H1 (cell line): ENCODE measurements around the gene PGAM2. TPM values are rescaled to one million over a fixed set of nuclear protein-coding genes. Genes with fewer than 3 reads are reported as not detected.

ENCODE experiments used
- CTCF ChIA-PET: fragments of 300-600 bp; sonication (Branson Sonifier 250); formaldehyde crosslinking; loops from one replicate; lab custom pipeline; 2021; ENCODE audit not compliant: partially characterized antibody; lab: Charles Lee
- POLR2A ChIA-PET: fragments of 300-600 bp; sonication (Branson Sonifier 250); formaldehyde crosslinking; loops from one replicate; lab custom pipeline; 2021; ENCODE audit warnings: inconsistent platforms; ENCODE audit not compliant: partially characterized antibody; lab: Charles Lee
- DNase-seq, 2 experiments: peaks; one replicate each; pipeline versions ENCODE4 v3.0.0 to v3.0.0-alpha.2; 2010 to 2022; ENCODE audit warnings: low spot score in 2 of 2, low read depth in 1 of 2, mixed read lengths in 1 of 2
- FAIRE-seq: peaks from 2 replicates; lab custom pipeline; 2011; peaks lifted over from hg19 to GRCh38; lab: Jason Lieb, UNC
- H2AFZ ChIP-seq: 2 replicates; pipeline ENCODE4 v1.8.1; 2012; ENCODE audit warnings: low read length, inconsistent platforms
- H2AK5ac ChIP-seq: 2 replicates; pipeline ENCODE4 v1.6.1; 2013; ENCODE audit warnings: low read depth, low read length
- H2BK120ac ChIP-seq: replicated peaks from 2 replicates; pipeline ENCODE3; 2013; ENCODE audit warnings: low read depth, low read length, inconsistent platforms
- H2BK12ac ChIP-seq: 2 replicates; pipeline ENCODE4 v1.6.1; 2013; ENCODE audit warnings: low read depth, low read length
- H2BK15ac ChIP-seq: 2 replicates; pipeline ENCODE4 v1.6.1; 2013; ENCODE audit warnings: low read length
- H2BK20ac ChIP-seq: 2 replicates; pipeline ENCODE4 v1.6.1; 2013; ENCODE audit warnings: low read length
- H2BK5ac ChIP-seq: 2 replicates; pipeline ENCODE4 v1.6.1; 2013; ENCODE audit warnings: low read depth, low read length
- H3K14ac ChIP-seq: 2 replicates; pipeline ENCODE4 v1.6.1; 2013; ENCODE audit warnings: inconsistent platforms; ENCODE audit not compliant: insufficient read length
- H3K18ac ChIP-seq: 2 replicates; pipeline ENCODE4 v1.6.1; 2013; ENCODE audit warnings: low read length; ENCODE audit errors: extremely low read depth
- H3K23ac ChIP-seq: 2 replicates; pipeline ENCODE4 v1.6.1; 2013; ENCODE audit warnings: inconsistent platforms; ENCODE audit not compliant: insufficient read length
- H3K23me2 ChIP-seq: 2 replicates; pipeline ENCODE4 v1.6.1; 2013; ENCODE audit warnings: low read depth, low read length
- H3K27ac ChIP-seq: 2 replicates; pipeline ENCODE4 v1.6.1; 2011; ENCODE audit warnings: low read depth, low read length, inconsistent platforms
- H3K27me3 ChIP-seq, 4 experiments: replicated peaks in 1 of 4; 1 replicate in 1 of 4; 2 replicates in 3 of 4; pipeline versions ENCODE4 v1.6.1 to v1.8.1; 2011 to 2013; ENCODE audit warnings: low read length in 3 of 4, mild to moderate bottlenecking in 3 of 4, inconsistent platforms in 2 of 4, mixed read lengths in 2 of 4, moderate library complexity in 1 of 4; ENCODE audit not compliant: control insufficient read depth in 3 of 4, insufficient read depth in 3 of 4; ENCODE audit errors: extremely low read depth in 1 of 4
- H3K36me3 ChIP-seq, 4 experiments: 2 replicates each; pipeline versions ENCODE4 v1.6.1 to v1.8.1; 2011 to 2013; ENCODE audit warnings: mild to moderate bottlenecking in 4 of 4, low read length in 3 of 4, moderate library complexity in 2 of 4, control low read depth in 1 of 4, inconsistent platforms in 1 of 4; ENCODE audit not compliant: insufficient read depth in 4 of 4, control insufficient read depth in 2 of 4
- H3K4ac ChIP-seq: replicated peaks from 2 replicates; pipeline ENCODE3; 2013; ENCODE audit warnings: low read length, low read depth, mixed read lengths, inconsistent platforms; ENCODE audit not compliant: insufficient read length
- H3K4me1 ChIP-seq, 4 experiments: replicated peaks in 1 of 4; 1 replicate in 1 of 4; 2 replicates in 3 of 4; pipeline versions ENCODE4 v1.6.1 to v1.8.1; 2011 to 2013; ENCODE audit warnings: low read length in 3 of 4, inconsistent platforms in 2 of 4, mixed read lengths in 1 of 4; ENCODE audit not compliant: insufficient read depth in 4 of 4, control insufficient read depth in 3 of 4
- H3K4me2 ChIP-seq, 2 experiments: 2 replicates each; pipeline versions ENCODE4 v1.6.1 to v1.8.1; 2011 to 2013; ENCODE audit warnings: low read depth in 2 of 2, low read length in 2 of 2, control low read depth in 1 of 2, inconsistent platforms in 1 of 2, mild to moderate bottlenecking in 1 of 2; ENCODE audit not compliant: insufficient read depth in 1 of 2
- H3K4me3 ChIP-seq, 4 experiments: fragments of 200-600, 300-600 bp in 1 of 4; sonication (generic), shearing (Covaris generic), sonication (Bioruptor Twin) in 1 of 4; 2 replicates each; pipeline versions ENCODE4 v1.5.1 to v1.8.1; 2011 to 2016; ENCODE audit warnings: low read length in 4 of 4, low read depth in 3 of 4, control low read depth in 2 of 4, inconsistent platforms in 2 of 4, mild to moderate bottlenecking in 2 of 4, mixed read lengths in 1 of 4, moderate library complexity in 1 of 4; ENCODE audit not compliant: insufficient read depth in 2 of 4; ENCODE audit errors: extremely low read depth in 1 of 4
- H3K56ac ChIP-seq: replicated peaks from 2 replicates; pipeline ENCODE3; 2013; ENCODE audit warnings: low read depth, mild to moderate bottlenecking, mixed read lengths, low read length, inconsistent platforms; ENCODE audit not compliant: insufficient read length
- H3K79me1 ChIP-seq: 2 replicates; pipeline ENCODE4 v1.6.1; 2013; ENCODE audit warnings: low read depth, low read length, control low read depth
- H3K79me2 ChIP-seq, 2 experiments: 2 replicates each; pipeline versions ENCODE4 v1.6.1 to v1.8.1; 2012 to 2013; ENCODE audit warnings: low read length in 2 of 2, mild to moderate bottlenecking in 2 of 2, inconsistent platforms in 1 of 2; ENCODE audit not compliant: insufficient read depth in 2 of 2, control insufficient read depth in 1 of 2
- H3K9ac ChIP-seq, 4 experiments: replicated peaks in 1 of 4; 1 replicate in 1 of 4; 2 replicates in 3 of 4; pipeline versions ENCODE4 v1.6.1 to v1.8.1; 2011 to 2013; ENCODE audit warnings: low read depth in 3 of 4, low read length in 3 of 4, control low read depth in 2 of 4, mild to moderate bottlenecking in 2 of 4, moderate library complexity in 2 of 4, inconsistent platforms in 1 of 4; ENCODE audit errors: extremely low read depth in 1 of 4
- H3K9me3 ChIP-seq, 2 experiments: 2 replicates each; pipeline versions ENCODE4 v1.6.1 to v1.8.1; 2012 to 2013; ENCODE audit warnings: mild to moderate bottlenecking in 2 of 2, moderate library complexity in 2 of 2, control low read depth in 1 of 2, inconsistent platforms in 1 of 2, low read depth in 1 of 2, low read length in 1 of 2, mixed read lengths in 1 of 2; ENCODE audit not compliant: insufficient read depth in 2 of 2
- H4K20me1 ChIP-seq, 2 experiments: replicated peaks in 1 of 2; 2 replicates each; pipeline versions ENCODE3 to v1.8.1; 2011 to 2013; ENCODE audit warnings: inconsistent platforms in 2 of 2, low read length in 2 of 2, mild to moderate bottlenecking in 1 of 2; ENCODE audit not compliant: insufficient read depth in 2 of 2, control insufficient read depth in 1 of 2
- H4K5ac ChIP-seq: 2 replicates; pipeline ENCODE4 v1.6.1; 2013; ENCODE audit warnings: low read length, low read depth, mixed read lengths, inconsistent platforms; ENCODE audit not compliant: insufficient read length
- H4K8ac ChIP-seq: 2 replicates; pipeline ENCODE4 v1.8.0; 2013; ENCODE audit warnings: mild to moderate bottlenecking, moderate library complexity, low read length, inconsistent platforms; ENCODE audit not compliant: insufficient read depth; ENCODE audit errors: extremely low read depth
- H4K91ac ChIP-seq: replicated peaks from 2 replicates; pipeline ENCODE3; 2013; ENCODE audit warnings: low read length, mixed read lengths, inconsistent platforms; ENCODE audit not compliant: insufficient read length
- POLR2A ChIP-seq, 2 experiments: IDR thresholded peaks; 1 replicate in 1 of 2; 2 replicates in 1 of 2; pipeline ENCODE4 v1.6.1; 2011; ENCODE audit warnings: low read depth in 2 of 2, low read length in 2 of 2, mild to moderate bottlenecking in 2 of 2; ENCODE audit errors: control extremely low read depth in 1 of 2
- RAD21 ChIP-seq, 2 experiments: IDR thresholded peaks in 1 of 2; conservative IDR thresholded peaks in 1 of 2; 2 replicates each; pipeline ENCODE4 v1.6.1; 2011; ENCODE audit warnings: low read depth in 2 of 2, low read length in 2 of 2, improper control_type of control experiment in 1 of 2, inconsistent platforms in 1 of 2, mild to moderate bottlenecking in 1 of 2, moderate library complexity in 1 of 2
- SIN3A ChIP-seq, 2 experiments: IDR thresholded peaks in 1 of 2; conservative IDR thresholded peaks in 1 of 2; 2 replicates each; pipeline ENCODE4 v1.6.1; 2011 to 2012; ENCODE audit warnings: low read length in 2 of 2, improper control_type of control experiment in 1 of 2, low read depth in 1 of 2, mild to moderate bottlenecking in 1 of 2
- SIRT6 ChIP-seq: IDR thresholded peaks from one replicate; pipeline ENCODE4 v1.7.1; 2012; ENCODE audit warnings: low read length, inconsistent platforms
- ZNF274 ChIP-seq: IDR thresholded peaks from 2 replicates; pipeline ENCODE4 v1.7.0; 2012; ENCODE audit warnings: low read length, borderline replicate concordance; ENCODE audit errors: extremely low read depth
- WGBS, 2 experiments: shearing (Covaris generic) in 1 of 2; methylation state at CpG; one replicate each; pipeline versions ENCODE4 v1.1.6 to v1.1.7; 2013 to 2015; ENCODE audit warnings: low lambda C conversion rate in 2 of 2, mixed read lengths in 2 of 2, inconsistent platforms in 1 of 2, low coverage in 1 of 2, missing lambda C conversion rate in 1 of 2; ENCODE audit not compliant: insufficient replicate concordance in 2 of 2, insufficient coverage in 1 of 2, insufficient read length in 1 of 2; ENCODE audit errors: extremely low coverage in 1 of 2, missing lambda C conversion rate in 1 of 2; 5-methylcytosine and 5-hydroxymethylcytosine counted together
- polyA plus RNA-seq, 7 experiments: library from polyadenylated mRNA; depleted of rRNA in 3 of 7; stranded (reverse) in 5 of 7; unstranded in 2 of 7; fragments of >200 nt in 5 of 7; fragments of 200-250 nt in 2 of 7; gene quantifications; 1 replicate in 5 of 7; 2 replicates in 1 of 7; 4 replicates in 1 of 7; pipeline versions ENCODE4 v1.2.1 to v1.2.3, GENCODE V29; 2011 to 2013; ENCODE audit warnings: missing spikeins in 2 of 7, mixed read lengths in 2 of 7
- total RNA-seq: library from RNA; stranded (reverse); fragmentation: NEBNext Ultra II Directional; extraction: Animal tissue kit (Norgen Biotek cat#: 25700); gene quantifications from 2 replicates; pipeline ENCODE4 v1.2.1, GENCODE V29; 2021
- TF ChIP-seq, protein P1 (sequence below), 3 experiments: IDR thresholded peaks; 1 replicate in 2 of 3; 2 replicates in 1 of 3; pipeline versions ENCODE4 v1.5.1 to v1.6.1; 2011; ENCODE audit warnings: low read length in 3 of 3, mild to moderate bottlenecking in 3 of 3, inconsistent platforms in 2 of 3, low read depth in 1 of 3, moderate library complexity in 1 of 3; ENCODE audit not compliant: insufficient read depth in 1 of 3; ENCODE audit errors: control extremely low read depth in 1 of 3

PGAM2 gene
- total and polyA plus RNA-seq, 2 of the 8 experiments (the other 6 are each of a cell fraction or from before 2014, with no cell fraction given), result 2.1 to 2.9 TPM

DNA sequence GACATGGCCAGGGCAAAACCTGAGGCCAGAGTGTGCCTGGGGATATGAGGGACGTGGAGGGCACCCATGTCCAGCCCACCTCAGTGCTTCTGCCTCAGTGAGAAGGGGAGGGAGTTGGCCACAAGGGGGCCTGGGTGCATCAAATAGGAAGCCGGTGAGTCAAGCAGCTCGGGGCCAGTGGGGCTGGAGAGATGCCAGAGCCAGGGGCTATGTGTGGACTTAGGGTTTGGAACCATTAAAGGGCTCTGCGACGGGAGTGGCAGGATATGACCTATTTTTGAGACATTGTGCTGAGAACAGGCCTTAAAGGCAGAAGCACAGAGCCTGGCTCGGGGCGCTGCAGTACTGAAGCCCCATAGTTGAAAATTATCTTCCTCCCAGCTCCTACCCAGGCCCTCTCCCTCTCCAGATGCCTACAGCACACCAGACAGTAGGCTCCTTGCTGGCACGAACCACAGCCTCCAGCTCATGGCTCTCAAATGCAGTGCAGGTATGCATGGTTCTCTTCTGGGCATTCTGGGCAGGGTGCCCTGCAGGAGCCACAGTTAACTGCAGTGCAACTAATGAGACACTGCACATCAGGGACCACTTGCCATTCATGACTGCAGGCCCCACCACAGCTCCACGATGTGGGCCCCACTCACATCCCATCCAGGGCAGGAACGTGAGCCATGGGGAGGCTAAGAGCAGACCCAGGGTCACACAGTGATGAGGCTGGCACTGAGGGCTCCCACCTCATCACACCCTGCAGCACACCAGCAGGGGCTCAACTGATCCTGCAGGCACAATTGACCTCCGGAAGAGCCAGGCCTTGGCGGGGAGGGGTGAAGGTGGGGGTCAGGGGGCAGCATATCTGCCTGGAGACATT lies 7.2 kb upstream of the PGAM2 start:
- Histone ChIP-seq H3K56ac (no peak overlapping the region), H3K4me3 (no peak overlapping the region), H3K9me3 (no peaks in the 10 kb centered on the region), H2BK12ac (no peak overlapping the region), H2AFZ (no peak overlapping the region), H3K79me1 (no peaks in the 10 kb centered on the region), H4K91ac (no peak overlapping the region), H3K36me3 (peaks cover 5 to 16% (median 11%) of the 10 kb centered on the region in 4 experiments; a peak in 7 of 8 replicates), H2AK5ac (no peak overlapping the region), H4K5ac (no peak overlapping the region), H3K79me2 (no peaks in the 10 kb centered on the region), H2BK5ac (no peak overlapping the region), H3K27ac (no peak overlapping the region), H3K4ac (no peak overlapping the region), H3K4me1 (no peaks in the 10 kb centered on the region), H3K27me3 (no peaks in the 10 kb centered on the region; a peak in 2 of 7 replicates), H3K14ac (no peak overlapping the region), H2BK120ac (no peak overlapping the region), H2BK15ac (no peak overlapping the region), H3K4me2 (no peak overlapping the region), H4K8ac (no peak overlapping the region), H3K9ac (no peak overlapping the region), H3K23me2 (no peaks in the 10 kb centered on the region), H3K23ac (no peak overlapping the region), H3K18ac (no peak overlapping the region), H2BK20ac (no peak overlapping the region), H4K20me1 (peaks cover 0 to 5% of the 10 kb centered on the region in 2 experiments)
- CTCF ChIA-PET, result interaction anchor here (0.6 to 2.1 kb wide), 19 partner anchors 8 to 891 kb away, joined by 3 to 10 read pairs (median 4); no protein-coding TSS in a partner anchor
- FAIRE-seq (no peak), DNase-seq (peak; percentile 65 to 76)
- TF ChIP-seq RAD21 (IDR thresholded peaks at IDR 0.05 in 1 of 2, conservative IDR thresholded peaks at IDR 0.05 in 1 of 2; ENCODE audit: low read depth in 2 of 2, low read length in 2 of 2) (peak; percentile 73 to 80), ZNF274 (no peak), SIRT6 (no peak), SIN3A (conservative IDR thresholded peaks at IDR 0.05 in 1 of 2, IDR thresholded peaks at IDR 0.05 in 1 of 2; ENCODE audit: low read depth in 1 of 2, low read length in 2 of 2) (0 out of 4 replicates have a peak, but pooled peaks of 1 of the 2 experiments have one; percentile 37), POLR2A (IDR thresholded peaks at IDR 0.05; ENCODE audit: control extremely low read depth in 1 of 2, low read depth in 2 of 2, low read length in 2 of 2) (no peak)
- TF ChIP-seq, protein P1, sequence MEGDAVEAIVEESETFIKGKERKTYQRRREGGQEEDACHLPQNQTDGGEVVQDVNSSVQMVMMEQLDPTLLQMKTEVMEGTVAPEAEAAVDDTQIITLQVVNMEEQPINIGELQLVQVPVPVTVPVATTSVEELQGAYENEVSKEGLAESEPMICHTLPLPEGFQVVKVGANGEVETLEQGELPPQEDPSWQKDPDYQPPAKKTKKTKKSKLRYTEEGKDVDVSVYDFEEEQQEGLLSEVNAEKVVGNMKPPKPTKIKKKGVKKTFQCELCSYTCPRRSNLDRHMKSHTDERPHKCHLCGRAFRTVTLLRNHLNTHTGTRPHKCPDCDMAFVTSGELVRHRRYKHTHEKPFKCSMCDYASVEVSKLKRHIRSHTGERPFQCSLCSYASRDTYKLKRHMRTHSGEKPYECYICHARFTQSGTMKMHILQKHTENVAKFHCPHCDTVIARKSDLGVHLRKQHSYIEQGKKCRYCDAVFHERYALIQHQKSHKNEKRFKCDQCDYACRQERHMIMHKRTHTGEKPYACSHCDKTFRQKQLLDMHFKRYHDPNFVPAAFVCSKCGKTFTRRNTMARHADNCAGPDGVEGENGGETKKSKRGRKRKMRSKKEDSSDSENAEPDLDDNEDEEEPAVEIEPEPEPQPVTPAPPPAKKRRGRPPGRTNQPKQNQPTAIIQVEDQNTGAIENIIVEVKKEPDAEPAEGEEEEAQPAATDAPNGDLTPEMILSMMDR (IDR thresholded peaks at IDR 0.05; ENCODE audit: control extremely low read depth in 1 of 3, insufficient read depth in 1 of 3, low read depth in 1 of 3, low read length in 3 of 3), result peak; percentile 70 to 84 (median 80)
- POLR2A ChIA-PET, result interaction anchor here (0.9 to 2.1 kb wide), 7 partner anchors 9 to 51 kb away, joined by 3 to 9 read pairs (median 4); partner anchors contain the start of gene POLD2
- 75% methylated on average over 12 of the region's 12 CpGs; no CpG with 5 or more reads in 1 of the 2 experiments for WGBS, 2 experiments
